ENCODE measurements around the gene EFNB1.

EFNB1 gene

DNA sequence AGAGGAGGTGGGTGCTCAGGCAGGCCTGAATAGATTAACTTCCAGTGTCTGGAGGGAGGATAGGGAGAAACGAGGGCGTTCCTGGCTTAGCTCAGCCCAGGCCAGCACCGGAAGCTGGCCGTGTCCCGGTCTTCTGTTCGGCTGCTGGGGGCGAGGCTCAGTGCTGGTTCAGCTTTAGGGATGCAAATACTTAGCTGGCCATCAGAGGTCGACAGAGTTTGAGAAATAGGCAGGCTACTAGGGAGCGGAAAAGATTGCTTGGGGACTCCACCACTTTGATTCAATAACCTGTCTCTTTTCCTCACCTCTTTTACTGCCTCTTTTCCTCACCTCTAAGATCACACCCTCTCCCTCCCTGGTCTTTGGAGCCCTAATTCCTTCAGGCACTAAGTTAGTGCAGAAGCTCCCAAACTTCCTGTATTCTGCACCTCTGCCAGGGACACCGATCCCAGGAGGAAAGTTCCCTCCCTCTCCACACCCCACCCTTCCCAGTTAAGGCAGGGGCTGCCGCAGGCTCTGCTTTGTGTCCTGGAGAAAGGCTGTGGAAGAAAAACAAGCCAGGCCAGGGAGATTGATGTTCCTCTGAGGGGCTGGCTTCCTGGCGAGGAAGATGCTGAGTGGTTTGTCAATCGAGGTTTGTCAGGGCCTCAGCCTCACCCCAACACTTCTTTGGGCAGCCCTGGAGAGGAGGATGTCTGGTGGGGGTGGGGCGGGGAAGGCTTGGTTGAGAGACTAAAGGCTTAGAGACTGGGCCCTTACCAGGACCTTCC, 6.0 kb upstream of the EFNB1 start:
- H3K27me3 ChIP-seq (ENCODE audit: insufficient read depth, low read depth): no peaks in the 10 kb centered on the region
- TF ChIP-seq, protein P1, sequence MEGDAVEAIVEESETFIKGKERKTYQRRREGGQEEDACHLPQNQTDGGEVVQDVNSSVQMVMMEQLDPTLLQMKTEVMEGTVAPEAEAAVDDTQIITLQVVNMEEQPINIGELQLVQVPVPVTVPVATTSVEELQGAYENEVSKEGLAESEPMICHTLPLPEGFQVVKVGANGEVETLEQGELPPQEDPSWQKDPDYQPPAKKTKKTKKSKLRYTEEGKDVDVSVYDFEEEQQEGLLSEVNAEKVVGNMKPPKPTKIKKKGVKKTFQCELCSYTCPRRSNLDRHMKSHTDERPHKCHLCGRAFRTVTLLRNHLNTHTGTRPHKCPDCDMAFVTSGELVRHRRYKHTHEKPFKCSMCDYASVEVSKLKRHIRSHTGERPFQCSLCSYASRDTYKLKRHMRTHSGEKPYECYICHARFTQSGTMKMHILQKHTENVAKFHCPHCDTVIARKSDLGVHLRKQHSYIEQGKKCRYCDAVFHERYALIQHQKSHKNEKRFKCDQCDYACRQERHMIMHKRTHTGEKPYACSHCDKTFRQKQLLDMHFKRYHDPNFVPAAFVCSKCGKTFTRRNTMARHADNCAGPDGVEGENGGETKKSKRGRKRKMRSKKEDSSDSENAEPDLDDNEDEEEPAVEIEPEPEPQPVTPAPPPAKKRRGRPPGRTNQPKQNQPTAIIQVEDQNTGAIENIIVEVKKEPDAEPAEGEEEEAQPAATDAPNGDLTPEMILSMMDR (conservative IDR thresholded peaks at IDR 0.05; ENCODE audit: low read depth, low read length): 0 out of 2 replicates have a peak, but pooled peaks have one; percentile 19

DNA sequence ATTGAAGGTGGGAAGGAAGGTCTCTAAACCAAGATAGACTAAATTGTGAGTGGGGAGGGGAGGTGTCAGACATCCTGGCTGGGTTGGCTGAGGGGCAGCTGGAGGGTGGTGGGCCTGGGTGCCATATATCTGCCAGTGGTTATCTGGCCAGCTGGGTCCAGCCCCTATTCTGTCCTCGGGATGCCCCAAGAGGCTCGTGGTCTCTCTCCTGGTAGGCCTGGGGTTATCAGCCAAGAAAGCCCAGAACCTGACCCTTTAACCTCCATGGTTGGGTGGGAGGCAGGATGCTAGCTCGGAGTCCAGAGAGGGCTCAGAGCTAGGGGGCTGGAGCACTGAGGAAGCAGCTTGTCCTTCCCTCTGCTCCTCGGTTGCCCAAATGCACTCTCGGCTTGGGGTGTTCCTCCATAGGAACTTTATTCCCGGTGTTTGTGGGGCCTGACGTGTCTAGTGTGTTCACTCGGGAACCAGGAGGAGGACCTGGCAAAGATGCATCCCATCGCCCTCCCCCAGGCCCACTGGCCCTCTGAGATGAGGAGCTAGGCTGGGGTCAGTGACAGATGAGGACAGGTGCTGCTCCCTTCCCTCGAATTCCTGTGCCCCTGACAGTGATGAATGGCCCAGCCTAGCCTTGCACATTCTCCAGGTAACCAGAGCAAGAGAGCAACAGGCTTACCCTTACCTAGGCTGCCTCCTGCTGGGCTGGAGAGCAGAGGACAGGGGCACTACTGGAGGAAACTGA, 5.2 kb upstream of the EFNB1 start:
- Histone ChIP-seq H3K36me3 (ENCODE audit: insufficient read depth) (no peaks in the 10 kb centered on the region), H3K27me3 (ENCODE audit: insufficient read depth, low read depth) (no peaks in the 10 kb centered on the region), H3K79me2 (ENCODE audit: insufficient read depth, low read depth) (no peaks in the 10 kb centered on the region), H2AFZ (ENCODE audit: low read depth) (no peak overlapping the region), H4K20me1 (ENCODE audit: insufficient read depth) (no peaks in the 10 kb centered on the region), H3K4me3 (IDR thresholded peaks at IDR 0.05; ENCODE audit: insufficient read depth, low read depth, low read length) (no peak overlapping the region), H3K27ac (no peak overlapping the region), H3K4me1 (ENCODE audit: low read depth, poor library complexity, severe bottlenecking) (peaks cover 3% of the 10 kb centered on the region), H3K4me2 (no peak overlapping the region), H3K9ac (no peak overlapping the region)
- TF ChIP-seq, protein P1 (conservative IDR thresholded peaks at IDR 0.05; ENCODE audit: low read depth, low read length): no peak

More for the DNA sequence above, 6.0 kb upstream of the EFNB1 start:
- Histone ChIP-seq H3K36me3 (ENCODE audit: insufficient read depth) (no peaks in the 10 kb centered on the region), H3K4me3 (IDR thresholded peaks at IDR 0.05; ENCODE audit: insufficient read depth, low read depth, low read length) (no peak overlapping the region), H3K79me2 (ENCODE audit: insufficient read depth, low read depth) (no peaks in the 10 kb centered on the region), H3K27ac (no peak overlapping the region), H3K4me2 (no peak overlapping the region), H3K9ac (no peak overlapping the region), H3K4me1 (ENCODE audit: low read depth, poor library complexity, severe bottlenecking) (peaks cover 3% of the 10 kb centered on the region), H4K20me1 (ENCODE audit: insufficient read depth) (no peaks in the 10 kb centered on the region), H2AFZ (ENCODE audit: low read depth) (peak overlapping the region; percentile 67; the same call in 1 of the 2 replicates)

DNA sequence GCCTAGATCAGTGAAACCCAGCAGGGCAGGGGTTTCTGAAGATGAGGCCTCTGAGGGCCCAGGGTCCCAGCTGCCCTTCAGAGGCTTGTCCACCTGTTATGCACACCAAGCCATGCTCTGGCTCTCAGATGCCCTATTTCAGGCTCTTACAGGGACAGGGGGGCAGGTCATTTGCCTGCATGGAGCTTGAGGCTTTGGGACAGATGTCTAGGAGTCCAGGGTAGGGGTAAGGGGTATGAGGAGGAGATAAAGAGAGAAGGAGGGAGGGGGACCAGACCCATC, 4.7 kb upstream of the EFNB1 start:
- Histone ChIP-seq H3K27ac (no peak overlapping the region), H3K4me3 (IDR thresholded peaks at IDR 0.05; ENCODE audit: insufficient read depth, low read depth, low read length) (no peak overlapping the region), H3K27me3 (ENCODE audit: insufficient read depth, low read depth) (no peaks in the 10 kb centered on the region), H3K4me1 (ENCODE audit: low read depth, poor library complexity, severe bottlenecking) (peaks cover 3% of the 10 kb centered on the region), H2AFZ (ENCODE audit: low read depth) (no peak overlapping the region), H4K20me1 (ENCODE audit: insufficient read depth) (no peaks in the 10 kb centered on the region), H3K4me2 (no peak overlapping the region), H3K79me2 (ENCODE audit: insufficient read depth, low read depth) (no peaks in the 10 kb centered on the region), H3K36me3 (ENCODE audit: insufficient read depth) (no peaks in the 10 kb centered on the region), H3K9ac (no peak overlapping the region)
- TF ChIP-seq, protein P1 (conservative IDR thresholded peaks at IDR 0.05; ENCODE audit: low read depth, low read length): no peak

DNA sequence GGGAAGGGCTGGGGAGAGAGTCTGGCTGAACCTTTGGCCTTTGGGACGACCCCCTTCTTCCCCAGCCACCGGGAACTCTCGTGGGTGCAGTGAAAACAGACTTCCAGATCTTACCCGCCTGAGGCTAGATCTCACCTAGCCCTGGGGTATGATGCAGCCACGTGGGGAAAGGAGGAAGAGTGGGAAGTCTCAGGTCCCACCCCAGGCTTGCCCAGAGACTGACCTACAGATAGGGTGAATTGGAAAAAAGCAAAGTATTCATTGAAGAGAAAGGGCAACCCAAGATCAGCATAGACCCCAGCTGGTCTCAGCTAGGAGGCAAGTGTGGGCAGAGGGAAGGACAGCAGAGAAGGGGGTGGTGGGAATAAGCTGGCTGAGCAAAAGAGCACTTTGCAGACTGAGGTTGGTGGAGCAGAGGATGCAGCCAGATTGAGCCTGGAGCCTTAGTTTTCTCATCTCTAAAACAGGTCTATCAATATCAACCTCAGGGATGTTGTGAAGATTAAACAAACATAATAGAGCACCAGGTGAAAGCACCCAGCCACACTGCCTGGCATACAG, 4.2 kb upstream of the EFNB1 start:
- Histone ChIP-seq H3K4me2 (no peak overlapping the region), H3K27ac (no peak overlapping the region), H3K4me3 (IDR thresholded peaks at IDR 0.05; ENCODE audit: insufficient read depth, low read depth, low read length) (no peak overlapping the region), H4K20me1 (ENCODE audit: insufficient read depth) (no peaks in the 10 kb centered on the region), H3K9ac (no peak overlapping the region), H3K27me3 (ENCODE audit: insufficient read depth, low read depth) (no peaks in the 10 kb centered on the region), H2AFZ (ENCODE audit: low read depth) (no peak overlapping the region), H3K4me1 (ENCODE audit: low read depth, poor library complexity, severe bottlenecking) (peaks cover 3% of the 10 kb centered on the region), H3K36me3 (ENCODE audit: insufficient read depth) (no peaks in the 10 kb centered on the region), H3K79me2 (ENCODE audit: insufficient read depth, low read depth) (no peaks in the 10 kb centered on the region)
- TF ChIP-seq, protein P1 (conservative IDR thresholded peaks at IDR 0.05; ENCODE audit: low read depth, low read length): no peak

Data from KMS-11 (cell line).